LHCN-M2 (cell line): ENCODE data around the gene TPRX2. TPM values are rescaled to one million over a fixed set of nuclear protein-coding genes. Genes with fewer than 3 reads are reported as not detected.

Source experiments
- total RNA-seq: library from RNA; depleted of rRNA; stranded (reverse); fragments of >200 nt; gene quantifications from 2 replicates; pipeline ENCODE4 v1.2.3, GENCODE V29; 2014; rRNA removed

Gene TPRX2
- total RNA-seq, 1 experiment from 2014 or later: not detected

Other genes starting within 250 kb of the TPRX2 start
- 66.0 and 75.3 TPM in 2 replicates for gene EHD2, start 145.8 kb upstream of the TPRX2 start, total RNA-seq
- gene NOP53, start 113.7 kb upstream of the TPRX2 start, total RNA-seq: 78.7 and 86.8 TPM in 2 replicates
- 583 and 734 TPM in 2 replicates for gene SELENOW, start 80.5 kb upstream of the TPRX2 start, total RNA-seq
- gene TPRX1, start 54.7 kb upstream of the TPRX2 start, total RNA-seq: not detected in 2 replicates
- gene CRX, start 37.3 kb upstream of the TPRX2 start, total RNA-seq: not detected in 2 replicates
- not detected in 2 replicates for gene SULT2A1, start 27.1 kb downstream of the TPRX2 start, total RNA-seq
- not detected in 2 replicates for gene BSPH1, start 132.9 kb downstream of the TPRX2 start, total RNA-seq
- gene ELSPBP1, start 135.4 kb downstream of the TPRX2 start, total RNA-seq: not detected in 2 replicates
- gene CABP5, start 184.8 kb downstream of the TPRX2 start, total RNA-seq: not detected in 2 replicates